Bronchus fibroblast of lung (primary cell): ENCODE results near the gene SPRN. TPM values are rescaled to one million over a fixed set of nuclear protein-coding genes. Genes with fewer than 3 reads are reported as not detected.

Source experiments
- total RNA-seq: library from RNA; depleted of rRNA; stranded (reverse); fragments of >200 nt; gene quantifications from 2 replicates; pipeline ENCODE4 v1.2.3, GENCODE V29; 2015

The SPRN gene
- 0.59 and 1.2 TPM in 2 replicates for total RNA-seq

GRCh38 chr10:133424601-133425000 lies at the start of gene SPRN:
SPRN (minus strand) TSS chr10:133424625; CDS start chr10:133423681, 944 bp downstream.

GRCh38 chr10:133453516-133454203 lies 29.2 kb upstream of the SPRN start, which contains the start of gene SCART1:
SCART1 (plus strand) TSS chr10:133453945; CDS start chr10:133453998, 53 bp downstream.

GRCh38 chr10:133394064-133394663 lies 30.3 kb downstream of the SPRN start, which contains the start of gene MTG1:
MTG1 (plus strand) TSS chr10:133394157; CDS start chr10:133394221, 64 bp downstream.

GRCh38 chr10:133379152-133379800 lies 45.1 kb downstream of the SPRN start, which contains the start of gene PAOX:
PAOX (plus strand) TSS chr10:133379262; CDS start chr10:133379317, 55 bp downstream.

GRCh38 chr10:133373174-133374090 lies 51.0 kb downstream of the SPRN start, which contains the start of gene ECHS1:
ECHS1 (minus strand) TSS chr10:133373354; CDS start chr10:133373333, 21 bp downstream.

Other genes starting within 250 kb of the SPRN start
- gene UTF1, start 194.4 kb downstream of the SPRN start, total RNA-seq = not detected in 2 replicates
- not detected in 2 replicates for gene VENTX, start 186.8 kb downstream of the SPRN start, total RNA-seq
- 1.2 and 2.0 TPM in 2 replicates for gene ADAM8, start 147.8 kb downstream of the SPRN start, total RNA-seq
- 60.2 and 62.2 TPM in 2 replicates for gene TUBGCP2, start 115.8 kb downstream of the SPRN start, total RNA-seq
- gene ZNF511, start 115.7 kb downstream of the SPRN start, total RNA-seq = 59.2 and 59.7 TPM in 2 replicates
- gene CALY, start 87.7 kb downstream of the SPRN start, total RNA-seq = 1.0 TPM in 1 of 2 replicates, not detected in the other
- gene PRAP1, start 77.3 kb downstream of the SPRN start, total RNA-seq = not detected in 2 replicates
- 24.9 and 32.7 TPM in 2 replicates for gene FUOM, start 66.6 kb downstream of the SPRN start, total RNA-seq
- 94.8 and 105 TPM in 2 replicates for gene ECHS1, start 51.3 kb downstream of the SPRN start, total RNA-seq
- gene PAOX, start 45.4 kb downstream of the SPRN start, total RNA-seq = 4.4 and 4.6 TPM in 2 replicates
- 34.3 and 34.8 TPM in 2 replicates for gene MTG1, start 30.5 kb downstream of the SPRN start, total RNA-seq
- 0.15 and 0.34 TPM in 2 replicates for gene SCART1, start 29.3 kb upstream of the SPRN start, total RNA-seq
- gene CYP2E1, start 102.7 kb upstream of the SPRN start, total RNA-seq = not detected in 2 replicates
- not detected in 2 replicates for gene SYCE1, start 141.0 kb upstream of the SPRN start, total RNA-seq
- gene FRG2B, start 202.2 kb upstream of the SPRN start, total RNA-seq = not detected in 2 replicates